ENCODE measurements around the gene FLNA. TPM values are rescaled to one million over a fixed set of nuclear protein-coding genes. Genes with fewer than 3 reads are reported as not detected.
A peak's percentile ranks its signal among the peaks of the same experiment; 100 is the strongest.

Gene FLNA
- polyA plus RNA-seq, 6 donors from 2014 or later, result 39.6 to 269 (median 78.3) TPM

DNA sequence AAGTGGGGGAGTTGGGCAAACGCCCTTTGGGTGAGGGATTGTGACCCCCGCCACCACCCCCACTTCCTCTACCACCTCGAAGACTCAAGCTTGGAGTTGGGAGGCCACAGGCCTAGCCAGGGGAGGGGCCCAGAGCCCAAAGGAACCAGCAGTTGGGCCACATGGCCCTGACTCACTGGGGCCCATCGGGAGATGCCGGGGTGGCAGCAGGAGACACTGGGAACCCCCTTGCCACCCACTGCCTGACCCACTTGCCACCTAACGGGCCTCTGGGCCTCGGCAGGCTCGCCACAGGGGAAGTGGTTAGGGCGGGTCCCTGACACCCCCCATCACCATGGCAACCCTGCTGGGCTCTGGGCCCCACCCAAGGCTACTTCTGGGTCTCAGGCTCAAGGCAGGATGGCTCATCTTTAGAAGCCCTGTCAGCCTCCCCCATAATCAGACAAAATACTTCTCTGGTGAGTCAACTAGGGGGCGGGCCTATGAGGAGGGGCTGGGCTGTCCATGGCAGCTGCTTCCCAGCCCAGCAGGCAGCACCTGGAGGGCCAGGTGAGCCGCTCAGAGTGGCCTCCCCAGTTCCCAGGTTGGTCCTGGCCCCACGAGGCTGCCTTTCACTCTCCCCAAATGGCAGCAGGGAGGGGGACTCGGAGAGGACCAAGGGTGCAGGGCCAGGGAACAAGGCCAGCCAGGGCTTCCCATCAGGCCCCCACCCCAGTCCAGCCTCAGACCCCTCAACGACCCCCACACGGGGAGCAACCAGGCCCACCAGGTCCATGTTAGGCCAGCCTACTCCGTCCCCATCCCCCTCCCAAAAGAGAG is 5.6 kb downstream of the FLNA start:
- ATAC-seq (ENCODE audit: low read depth in 2 of 2), result peak; percentile 68 to 69
- peaks cover 5 to 22% (median 21%) of the 10 kb centered on the region in 3 donors for H3K4me1 Mint-ChIP-seq
- DNase-seq, result peak; percentile 90

DNA sequence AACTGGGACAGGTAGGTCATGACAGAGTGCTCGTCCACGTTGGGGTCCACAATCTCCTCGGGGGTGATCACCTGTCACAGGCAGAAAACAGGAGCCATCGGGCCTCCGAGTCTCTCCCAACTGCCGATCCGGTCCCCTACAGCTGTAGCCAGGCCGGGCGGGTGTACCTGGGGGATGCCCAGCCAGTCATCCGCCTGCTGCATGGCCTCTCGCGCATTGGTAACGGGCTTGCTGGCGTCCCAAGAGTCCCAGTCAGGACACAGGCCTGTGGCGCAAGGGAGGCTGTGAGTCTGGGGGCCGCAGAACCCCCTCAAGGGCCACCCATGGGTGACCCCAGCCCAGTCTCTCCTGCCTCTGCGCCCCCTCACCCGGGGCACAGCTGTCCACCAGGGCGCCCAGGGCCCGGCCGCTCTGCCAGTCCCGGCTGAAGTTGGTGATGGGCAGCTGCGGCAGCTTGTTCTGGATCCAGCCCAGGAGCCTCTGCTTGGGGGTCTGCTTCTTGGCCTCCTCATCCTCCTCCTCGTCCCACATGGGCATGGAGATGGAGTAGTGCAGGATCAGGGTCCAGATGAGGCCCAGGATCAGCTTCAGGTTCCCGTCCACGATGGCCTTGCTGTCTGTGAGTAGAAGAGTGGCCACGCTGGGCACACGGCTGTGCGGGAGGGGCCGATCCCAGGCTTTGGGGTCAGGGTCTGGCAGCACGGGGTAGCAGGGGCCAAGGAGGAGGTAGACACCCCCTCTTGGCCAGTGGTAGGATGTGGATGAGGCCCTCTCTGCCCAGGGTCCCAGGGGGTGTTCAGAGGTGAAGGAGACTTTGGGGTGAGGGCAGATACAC is 6.7 kb downstream of the FLNA start:
- DNase-seq, result no peak
- H3K27ac Mint-ChIP-seq, result peak overlapping the region; percentile 41 to 93 (median 93)
- no peak for ATAC-seq (ENCODE audit: low read depth in 2 of 2)
- peaks cover 5 to 18% (median 15%) of the 10 kb centered on the region in 3 donors for H3K4me1 Mint-ChIP-seq
- H3K9me3 Mint-ChIP-seq, result no peaks in the 10 kb centered on the region
- no peaks in the 10 kb centered on the region for H3K36me3 Mint-ChIP-seq
- H3K4me3 Mint-ChIP-seq, result peak overlapping the region in 7 of 8 donors; percentile 79 to 88 (median 83)
- no peaks in the 10 kb centered on the region for H3K27me3 Mint-ChIP-seq

More for the DNA sequence above, 5.6 kb downstream of the FLNA start:
- Mint-ChIP-seq H3K27me3 (no peaks in the 10 kb centered on the region), H3K4me3 (peak overlapping the region; percentile 79 to 99 (median 84)), H3K9me3 (no peaks in the 10 kb centered on the region), H3K27ac (peak overlapping the region; percentile 69 to 96 (median 93)), H3K36me3 (no peaks in the 10 kb centered on the region)

- peak overlapping the region in 3 of 6 donors; percentile 33 to 84 (median 41) for H3K27ac Mint-ChIP-seq
- H3K27me3 Mint-ChIP-seq, result no peaks in the 10 kb centered on the region
- H3K4me3 Mint-ChIP-seq, result no peak overlapping the region
- ATAC-seq (ENCODE audit: low read depth in 2 of 2) (no peak), DNase-seq (no peak)
- H3K4me1 Mint-ChIP-seq, result peaks cover 5 to 15% (median 13%) of the 10 kb centered on the region in 3 donors
- no peaks in the 10 kb centered on the region for H3K9me3 Mint-ChIP-seq
- no peaks in the 10 kb centered on the region for H3K36me3 Mint-ChIP-seq
Measured at GRCh38 chrX:154366666-154367055, 7.8 kb downstream of the FLNA start.

GRCh38 chrX:154365997-154366665 is 8.3 kb downstream of the FLNA start:
- Mint-ChIP-seq H3K27me3 (no peaks in the 10 kb centered on the region), H3K36me3 (no peaks in the 10 kb centered on the region), H3K9me3 (no peaks in the 10 kb centered on the region), H3K4me1 (peaks cover 5 to 15% (median 13%) of the 10 kb centered on the region in 3 donors), H3K4me3 (peak overlapping the region in 1 of 8 donors; percentile 47), H3K27ac (no peak overlapping the region)
- DNase-seq (no peak), ATAC-seq (ENCODE audit: low read depth in 2 of 2) (no peak)

DNA sequence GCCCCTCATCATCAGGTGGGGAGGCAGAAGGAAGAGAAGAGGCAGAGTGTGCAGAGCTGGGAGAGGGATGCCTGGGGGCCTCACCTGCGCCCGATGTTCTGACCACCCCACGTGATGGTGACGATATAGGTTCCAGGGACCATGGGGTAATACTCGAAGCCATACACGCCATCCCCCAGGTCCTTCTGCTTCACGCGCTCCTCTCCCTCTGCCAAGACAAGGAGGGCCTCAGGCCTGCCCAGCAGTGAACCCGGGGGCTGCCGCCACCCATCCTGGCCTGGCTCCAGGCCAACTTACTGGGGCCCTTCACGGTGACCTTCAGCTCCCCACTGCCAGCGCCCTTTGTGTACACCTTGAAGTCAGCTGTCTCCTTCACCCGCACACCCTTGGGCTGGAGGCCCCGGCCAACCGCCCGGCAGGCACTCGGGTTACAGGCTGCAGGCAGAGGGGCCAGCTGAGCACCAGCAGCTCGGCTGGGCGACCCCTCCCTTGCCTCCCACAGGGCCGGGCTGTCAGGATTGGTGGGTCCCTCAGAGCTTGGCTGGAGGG is 9.3 kb downstream of the FLNA start:
- no peak for ATAC-seq (ENCODE audit: low read depth in 2 of 2)
- Mint-ChIP-seq H3K4me1 (peaks cover 5 to 15% (median 13%) of the 10 kb centered on the region in 3 donors), H3K27me3 (no peaks in the 10 kb centered on the region), H3K27ac (peak overlapping the region in 2 of 6 donors; percentile 14 to 19), H3K9me3 (no peaks in the 10 kb centered on the region), H3K36me3 (no peaks in the 10 kb centered on the region), H3K4me3 (peak overlapping the region in 1 of 8 donors; percentile 18)
- DNase-seq, result no peak

DNA sequence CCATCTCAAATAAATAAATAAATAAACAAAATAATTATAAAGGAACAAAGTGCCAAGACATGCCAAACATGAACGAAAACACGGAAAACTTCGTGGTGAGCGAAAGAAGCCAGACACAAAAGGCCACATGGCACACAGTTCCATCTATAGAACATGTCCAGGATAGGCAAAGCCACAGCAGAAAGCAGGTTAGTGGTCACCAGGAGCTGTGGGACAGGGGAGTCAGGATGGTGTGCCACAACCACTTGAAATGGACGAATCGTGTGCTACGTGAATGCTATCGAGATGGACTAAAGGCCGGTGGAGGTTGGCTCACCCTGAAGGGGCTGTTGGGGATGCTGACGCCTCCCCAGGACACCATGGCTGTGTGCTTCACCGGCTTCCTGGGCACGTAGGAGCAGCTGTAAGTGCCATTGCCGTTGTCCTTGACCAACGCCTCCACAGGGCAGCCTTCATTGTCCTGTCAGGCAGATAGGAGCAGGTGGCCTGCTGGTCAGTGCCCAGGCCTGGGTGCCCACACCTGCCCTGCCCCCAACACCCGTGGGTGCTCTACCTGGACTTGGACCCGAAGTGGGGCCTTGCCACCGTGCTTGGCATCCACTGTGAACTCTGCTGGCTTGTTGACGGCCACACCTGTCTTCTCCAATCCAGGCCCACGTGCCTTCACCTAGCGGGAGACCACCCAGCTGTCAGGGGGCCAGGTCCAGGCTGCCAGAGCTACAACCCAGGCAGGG is 10.6 kb downstream of the FLNA start:
- Mint-ChIP-seq H3K4me1 (peaks cover 5 to 13% (median 7%) of the 10 kb centered on the region in 3 donors), H3K27me3 (no peaks in the 10 kb centered on the region), H3K36me3 (no peaks in the 10 kb centered on the region), H3K4me3 (peak overlapping the region in 1 of 8 donors; percentile 22), H3K9me3 (no peaks in the 10 kb centered on the region), H3K27ac (peak overlapping the region in 2 of 6 donors; percentile 69 to 81)
- DNase-seq, result no peak
- ATAC-seq (ENCODE audit: low read depth in 2 of 2), result no peak

DNA sequence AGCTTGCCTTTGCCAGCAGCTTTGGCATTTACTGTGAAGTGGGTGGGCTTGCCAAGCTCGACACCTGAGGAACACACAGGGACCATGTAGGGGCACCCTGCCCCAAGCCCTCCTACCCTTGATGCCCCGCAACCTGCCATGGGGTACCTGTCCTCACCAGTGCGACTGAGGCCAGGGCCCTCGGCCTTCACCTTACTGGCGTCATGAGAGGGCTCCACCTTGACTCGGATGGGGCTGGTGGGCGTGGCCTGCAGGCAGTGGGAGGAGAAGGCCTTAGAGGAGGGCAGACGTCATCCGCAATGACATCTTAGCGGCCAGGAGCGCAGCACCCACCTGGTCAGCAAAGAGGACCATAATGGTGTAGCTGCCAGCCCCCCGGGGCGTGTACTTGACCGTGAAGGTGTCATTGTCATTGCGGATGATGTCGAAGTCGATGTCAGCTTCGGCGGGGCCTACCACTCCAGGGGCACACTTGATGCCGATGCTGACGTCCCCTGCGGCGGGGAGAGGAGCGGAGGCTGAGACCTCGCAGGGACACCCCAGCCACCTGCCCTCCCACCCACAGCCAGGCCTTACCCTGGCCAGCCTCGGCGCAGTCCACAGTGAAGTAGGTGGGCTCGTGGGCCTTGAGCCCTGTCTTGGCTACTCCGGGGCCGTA is 12.2 kb downstream of the FLNA start:
- H3K36me3 Mint-ChIP-seq, result no peaks in the 10 kb centered on the region
- DNase-seq (no peak), ATAC-seq (ENCODE audit: low read depth in 2 of 2) (no peak)
- no peak overlapping the region for H3K4me3 Mint-ChIP-seq
- H3K9me3 Mint-ChIP-seq, result no peaks in the 10 kb centered on the region
- H3K27me3 Mint-ChIP-seq, result no peaks in the 10 kb centered on the region
- no peak overlapping the region for H3K27ac Mint-ChIP-seq
- H3K4me1 Mint-ChIP-seq, result peaks cover 0 to 5% (median 4%) of the 10 kb centered on the region in 3 donors

DNA sequence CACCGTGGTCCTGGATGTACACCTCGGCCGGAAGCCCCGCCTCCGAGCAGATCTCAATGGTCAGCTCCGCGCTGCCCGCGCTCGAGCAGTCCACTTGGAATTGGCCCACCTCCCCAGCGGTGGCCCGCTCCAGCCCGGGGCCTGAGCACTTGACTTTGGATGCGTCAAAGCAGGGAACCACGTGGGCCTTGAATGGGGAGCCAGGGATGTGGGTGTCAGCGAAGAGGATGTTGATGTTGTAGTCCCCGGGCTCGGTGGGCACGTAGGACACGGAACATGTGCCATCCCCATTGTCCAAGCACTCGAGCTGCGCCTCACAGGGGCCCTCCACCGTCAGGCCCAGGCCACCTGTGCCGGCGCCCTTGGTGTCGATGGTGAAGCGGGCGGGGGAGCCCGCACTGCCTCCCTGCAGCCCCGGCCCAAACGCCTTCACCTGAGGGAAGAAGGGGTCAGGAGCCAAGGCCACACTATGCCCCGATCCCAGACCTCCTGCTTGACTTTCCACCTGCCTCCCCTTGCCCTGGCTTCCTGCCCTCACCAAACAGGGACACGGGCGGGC is 14.2 kb downstream of the FLNA start:
- Mint-ChIP-seq H3K27ac (no peak overlapping the region), H3K36me3 (no peaks in the 10 kb centered on the region), H3K4me3 (no peak overlapping the region), H3K4me1 (peaks cover 0 to 4% (median 0%) of the 10 kb centered on the region in 3 donors), H3K27me3 (no peaks in the 10 kb centered on the region), H3K9me3 (no peaks in the 10 kb centered on the region)
- ATAC-seq (ENCODE audit: low read depth in 2 of 2) (no peak), DNase-seq (no peak)

GRCh38 chrX:154359362-154360154 is 14.9 kb downstream of the FLNA start:
- DNase-seq (no peak), ATAC-seq (ENCODE audit: low read depth in 2 of 2) (no peak)
- peak overlapping the region in 1 of 6 donors; percentile 41 for H3K27ac Mint-ChIP-seq
- peaks cover 0 to 4% (median 0%) of the 10 kb centered on the region in 3 donors for H3K4me1 Mint-ChIP-seq
- H3K36me3 Mint-ChIP-seq, result no peaks in the 10 kb centered on the region
- H3K9me3 Mint-ChIP-seq, result no peaks in the 10 kb centered on the region
- no peak overlapping the region for H3K4me3 Mint-ChIP-seq
- H3K27me3 Mint-ChIP-seq, result no peaks in the 10 kb centered on the region

DNA sequence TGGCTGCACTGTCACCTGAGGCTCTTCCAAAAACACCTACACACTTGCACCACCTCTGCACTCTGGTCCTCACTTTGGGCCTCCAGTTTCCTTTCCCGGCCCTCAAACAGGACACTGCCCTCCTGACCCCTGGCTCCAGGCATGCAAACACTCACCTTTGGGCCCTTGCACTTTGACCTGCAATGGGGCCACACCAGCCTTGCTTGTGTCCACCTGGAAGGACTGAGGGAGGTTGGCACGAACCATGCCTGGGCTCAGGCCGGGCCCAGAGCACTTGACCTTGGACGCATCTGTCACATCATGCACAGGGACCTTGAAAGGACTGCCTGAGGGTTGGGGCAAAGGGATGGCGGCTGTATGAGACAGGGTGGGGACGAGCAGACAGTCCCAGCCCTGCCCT is 15.6 kb downstream of the FLNA start:
- Mint-ChIP-seq H3K4me3 (no peak overlapping the region), H3K27ac (peak overlapping the region in 2 of 6 donors; percentile 80 to 87)

DNA sequence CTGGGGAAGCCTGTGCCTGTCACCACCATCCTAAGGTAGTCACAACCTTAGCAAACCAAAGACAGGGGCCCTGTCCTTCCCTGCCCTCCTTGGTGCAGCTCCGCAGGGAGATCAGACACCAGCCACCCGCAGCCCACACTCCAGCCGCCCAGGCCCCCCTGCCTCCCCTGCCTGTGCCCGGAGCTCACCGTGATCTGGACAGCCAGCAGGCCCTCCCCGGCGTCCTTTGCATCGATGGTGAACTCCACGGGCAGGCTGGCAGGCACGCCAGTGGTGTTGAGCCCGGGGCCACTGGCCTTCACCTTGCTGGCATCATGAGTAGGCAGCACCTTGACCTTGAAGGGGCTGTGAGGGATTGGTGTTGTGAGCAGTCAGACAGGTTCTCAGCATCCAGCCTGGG is 16.4 kb downstream of the FLNA start:
- peaks cover 0 to 4% (median 0%) of the 10 kb centered on the region in 3 donors for H3K4me1 Mint-ChIP-seq
- no peaks in the 10 kb centered on the region for H3K27me3 Mint-ChIP-seq
- DNase-seq (no peak), ATAC-seq (ENCODE audit: low read depth in 2 of 2) (no peak)
- no peak overlapping the region for H3K4me3 Mint-ChIP-seq
- no peaks in the 10 kb centered on the region for H3K36me3 Mint-ChIP-seq
- H3K27ac Mint-ChIP-seq, result no peak overlapping the region
- H3K9me3 Mint-ChIP-seq, result no peaks in the 10 kb centered on the region

More for the DNA sequence above, 15.6 kb downstream of the FLNA start:
- no peaks in the 10 kb centered on the region for H3K27me3 Mint-ChIP-seq
- no peaks in the 10 kb centered on the region for H3K36me3 Mint-ChIP-seq
- H3K9me3 Mint-ChIP-seq, result no peaks in the 10 kb centered on the region
- peaks cover 0 to 4% (median 0%) of the 10 kb centered on the region in 3 donors for H3K4me1 Mint-ChIP-seq
- DNase-seq (no peak), ATAC-seq (ENCODE audit: low read depth in 2 of 2) (no peak)

Data from naive B cell (primary cell).